Type B pancreatic cell (in vitro differentiated cells): ENCODE data around the gene F5. TPM values are rescaled to one million over a fixed set of nuclear protein-coding genes. Genes with fewer than 3 reads are reported as not detected.

Source experiments
- DNase-seq: peaks from one replicate; pipeline ENCODE4 v3.0.0; 2021; ENCODE audit warnings: mixed read lengths; ENCODE audit not compliant: unreplicated experiment; ENCODE audit errors: extremely low spot score
- H3K27ac Mint-ChIP-seq: 2 replicates; pipeline ENCODE4 v1.8.0; 2021; ENCODE audit warnings: mild to moderate bottlenecking, mixed read lengths
- H3K27me3 Mint-ChIP-seq: 2 replicates; pipeline ENCODE4 v1.8.0; 2021; ENCODE audit warnings: mixed read lengths
- H3K36me3 Mint-ChIP-seq: 2 replicates; pipeline ENCODE4 v1.8.0; 2021; ENCODE audit warnings: mixed read lengths
- H3K4me1 Mint-ChIP-seq: one replicate; pipeline ENCODE4 v1.8.0; 2021; ENCODE audit warnings: mixed read lengths; ENCODE audit not compliant: unreplicated experiment
- H3K4me3 Mint-ChIP-seq: 2 replicates; pipeline ENCODE4 v1.8.0; 2021; ENCODE audit warnings: mild to moderate bottlenecking, mixed read lengths
- H3K9me3 Mint-ChIP-seq: 2 replicates; pipeline ENCODE4 v1.8.0; 2021; ENCODE audit warnings: mixed read lengths
- CTCF ChIP-seq: fragments of 200-600 bp; sonication (generic); conservative IDR thresholded peaks from 2 replicates; pipeline ENCODE4 v1.5.0; 2021; ENCODE audit warnings: antibody characterized with exemption, mild to moderate bottlenecking
- long read RNA-seq: library from polyadenylated mRNA; unstranded; transcript quantifications from one replicate; pipeline ENCODE4 v2.0.0, GENCODE V29; 2020
- total RNA-seq: library from RNA; stranded (reverse); gene quantifications from 2 replicates; pipeline ENCODE4 v1.2.1, GENCODE V29; 2021; ENCODE audit warnings: low replicate concordance

Gene F5
- 5.5 and 6.0 TPM in 2 replicates for total RNA-seq
- long read RNA-seq, partial matches to known transcripts, result 13 of 14 reads
- long read RNA-seq, other reads (novel, unspliced or antisense), result 1 of 14 reads

DNA sequence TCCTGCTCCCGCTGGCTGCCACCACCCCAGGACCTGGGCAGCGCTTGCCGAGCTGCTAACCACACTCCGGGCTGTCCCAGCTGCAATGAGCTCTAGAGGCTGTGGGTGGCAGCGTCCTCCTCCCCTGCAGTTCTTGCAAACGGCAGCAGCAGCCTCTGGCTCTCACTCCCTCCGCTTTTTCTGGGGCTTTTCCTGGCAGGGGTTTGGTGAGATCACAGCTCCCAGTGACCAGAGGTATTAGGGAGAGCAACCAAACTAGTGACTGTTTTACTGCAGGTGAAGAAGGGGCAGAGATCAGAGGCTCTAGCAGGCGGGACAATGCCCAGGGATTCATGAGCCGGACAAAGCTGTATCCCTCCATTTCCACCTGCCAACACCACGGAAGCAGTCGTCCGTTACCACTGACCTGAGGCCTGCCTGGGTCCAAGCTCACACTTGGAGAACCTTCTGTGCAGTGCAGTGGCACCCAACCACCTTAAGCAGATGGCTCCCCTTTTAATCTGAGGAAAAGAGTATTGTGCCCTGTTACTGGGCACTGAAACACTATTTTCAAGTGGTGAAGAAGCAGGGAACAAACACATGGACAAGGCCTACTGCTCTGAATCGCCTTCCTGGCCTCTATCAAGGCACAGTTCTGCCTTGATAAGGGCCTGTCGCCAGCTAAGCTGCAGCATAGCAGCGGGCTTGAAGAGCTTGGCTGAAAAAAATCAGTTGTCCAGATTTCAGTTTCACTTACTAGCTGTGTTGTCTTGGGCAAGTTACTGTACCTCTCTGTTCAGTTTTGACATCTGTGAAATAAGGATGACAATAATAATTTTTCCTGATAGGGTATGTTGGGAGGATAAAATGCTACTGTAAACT lies at the start of gene F5:
TSS of gene F5 (minus strand) at position 87 of the 861 bp plus-strand sequence. CDS start 95 bp downstream, outside the sequence.
- Mint-ChIP-seq H3K4me1 (peaks cover 4% of the 10 kb centered on the region), H3K27me3 (peaks cover 47% of the 10 kb centered on the region), H3K36me3 (no peaks in the 10 kb centered on the region), H3K27ac (no peak within 1 kb of the TSS), H3K9me3 (no peaks in the 10 kb centered on the region), H3K4me3 (peak within 1 kb of the TSS; percentile 50)
- TF ChIP-seq CTCF, result peak; percentile 67
- peak; percentile 70 for DNase-seq

GRCh38 chr1:169634877-169635276 lies 48.6 kb upstream of the F5 start:
- Mint-ChIP-seq H3K36me3 (peaks cover 5% of the 10 kb centered on the region), H3K27ac (no peak overlapping the region), H3K9me3 (peaks cover 10% of the 10 kb centered on the region), H3K4me1 (no peaks in the 10 kb centered on the region), H3K4me3 (no peak overlapping the region), H3K27me3 (peaks cover 3% of the 10 kb centered on the region)
- no peak for TF ChIP-seq CTCF
- no peak for DNase-seq

DNA sequence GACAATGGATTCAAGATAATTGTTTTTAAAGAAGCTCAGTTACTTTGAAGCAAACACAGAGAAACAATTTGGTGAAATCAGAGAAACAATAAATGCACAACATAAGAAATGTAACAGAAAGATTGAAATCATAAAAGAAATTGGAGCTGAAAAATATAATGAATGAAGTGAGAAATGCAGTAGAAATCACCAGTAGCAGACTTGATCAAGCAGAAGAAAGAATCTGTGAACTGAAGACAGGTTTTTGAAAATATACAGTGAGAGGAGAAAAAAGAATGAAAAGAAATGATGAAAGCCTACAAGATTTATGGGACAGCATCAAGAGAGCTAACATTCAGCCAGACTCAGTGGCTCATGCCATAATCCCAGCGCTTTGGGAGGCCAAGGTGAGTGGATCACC lies 47.9 kb upstream of the F5 start:
- Mint-ChIP-seq H3K9me3 (peaks cover 10% of the 10 kb centered on the region), H3K27ac (no peak overlapping the region), H3K36me3 (peaks cover 5% of the 10 kb centered on the region), H3K4me1 (no peaks in the 10 kb centered on the region), H3K4me3 (no peak overlapping the region), H3K27me3 (peaks cover 4% of the 10 kb centered on the region)
- TF ChIP-seq CTCF, result no peak
- no peak for DNase-seq

- Mint-ChIP-seq H3K36me3 (peaks cover 5% of the 10 kb centered on the region), H3K27me3 (peaks cover 7% of the 10 kb centered on the region), H3K4me1 (no peaks in the 10 kb centered on the region), H3K27ac (no peak overlapping the region), H3K9me3 (peaks cover 10% of the 10 kb centered on the region), H3K4me3 (no peak overlapping the region)
- no peak for DNase-seq
- TF ChIP-seq CTCF, result no peak
Observed at GRCh38 chr1:169631249-169631648, 45.0 kb upstream of the F5 start.

GRCh38 chr1:169630006-169630405 lies 43.7 kb upstream of the F5 start, which contains the start of gene SELP:
Gene SELP, minus strand, starts transcription at chr1:169630124. Its CDS starts 50 bp downstream, at chr1:169630074.
- H3K27ac Mint-ChIP-seq, result peak within 1 kb of the TSS; percentile 67
- H3K4me1 Mint-ChIP-seq, result no peaks in the 10 kb centered on the region
- H3K9me3 Mint-ChIP-seq, result peaks cover 5% of the 10 kb centered on the region
- peaks cover 11% of the 10 kb centered on the region for H3K27me3 Mint-ChIP-seq
- H3K4me3 Mint-ChIP-seq, result no peak within 1 kb of the TSS
- DNase-seq, result no peak
- H3K36me3 Mint-ChIP-seq, result peaks cover 5% of the 10 kb centered on the region
- no peak for TF ChIP-seq CTCF
